PFSK-1 (cell line): Measurements from ENCODE around the gene CROT.

Source experiments
- POLR2AphosphoS5 ChIP-seq: IDR thresholded peaks from 2 replicates; pipeline ENCODE4 v1.6.1; 2012; ENCODE audit warnings: low read depth, mild to moderate bottlenecking, control low read depth, low read length, moderate library complexity
- SIN3A ChIP-seq: IDR thresholded peaks from 2 replicates; pipeline ENCODE4 v1.6.1; 2012; ENCODE audit warnings: mild to moderate bottlenecking, low read length, moderate library complexity, borderline replicate concordance; ENCODE audit not compliant: insufficient read depth
- TAF1 ChIP-seq: IDR thresholded peaks from 2 replicates; pipeline ENCODE4 v1.6.1; 2012; ENCODE audit warnings: low read length, control low read depth, borderline replicate concordance; ENCODE audit not compliant: insufficient read depth
- TF ChIP-seq, protein P1 (sequence below), 2 experiments: IDR thresholded peaks; 2 replicates each; pipeline versions ENCODE4 v1.6.1 to v1.8.0; 2011 to 2012; ENCODE audit warnings: low read depth in 2 of 2, low read length in 2 of 2, control low read depth in 1 of 2, inconsistent platforms in 1 of 2, mild to moderate bottlenecking in 1 of 2, moderate library complexity in 1 of 2; ENCODE audit not compliant: insufficient read depth in 1 of 2

DNA sequence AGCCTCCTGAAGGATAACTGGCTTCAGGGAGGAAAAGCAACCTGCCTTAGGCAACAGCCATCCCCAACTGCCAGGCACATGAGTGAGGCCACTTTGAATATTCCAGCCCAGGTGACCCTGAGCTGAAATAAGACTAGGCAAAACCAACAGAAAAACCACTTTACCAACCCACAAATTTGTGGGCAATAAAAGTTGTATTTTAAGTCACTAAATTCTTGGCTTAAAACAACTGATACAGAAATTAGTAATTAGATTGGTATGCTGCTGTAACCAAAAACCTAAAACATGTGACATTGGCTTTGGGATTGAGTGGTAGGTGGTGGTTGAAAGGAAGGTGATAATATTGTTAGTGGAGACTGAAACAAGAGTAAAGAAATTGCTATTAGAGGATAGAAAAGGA, 90.1 kb downstream of the CROT start:
- TF ChIP-seq, protein P1, sequence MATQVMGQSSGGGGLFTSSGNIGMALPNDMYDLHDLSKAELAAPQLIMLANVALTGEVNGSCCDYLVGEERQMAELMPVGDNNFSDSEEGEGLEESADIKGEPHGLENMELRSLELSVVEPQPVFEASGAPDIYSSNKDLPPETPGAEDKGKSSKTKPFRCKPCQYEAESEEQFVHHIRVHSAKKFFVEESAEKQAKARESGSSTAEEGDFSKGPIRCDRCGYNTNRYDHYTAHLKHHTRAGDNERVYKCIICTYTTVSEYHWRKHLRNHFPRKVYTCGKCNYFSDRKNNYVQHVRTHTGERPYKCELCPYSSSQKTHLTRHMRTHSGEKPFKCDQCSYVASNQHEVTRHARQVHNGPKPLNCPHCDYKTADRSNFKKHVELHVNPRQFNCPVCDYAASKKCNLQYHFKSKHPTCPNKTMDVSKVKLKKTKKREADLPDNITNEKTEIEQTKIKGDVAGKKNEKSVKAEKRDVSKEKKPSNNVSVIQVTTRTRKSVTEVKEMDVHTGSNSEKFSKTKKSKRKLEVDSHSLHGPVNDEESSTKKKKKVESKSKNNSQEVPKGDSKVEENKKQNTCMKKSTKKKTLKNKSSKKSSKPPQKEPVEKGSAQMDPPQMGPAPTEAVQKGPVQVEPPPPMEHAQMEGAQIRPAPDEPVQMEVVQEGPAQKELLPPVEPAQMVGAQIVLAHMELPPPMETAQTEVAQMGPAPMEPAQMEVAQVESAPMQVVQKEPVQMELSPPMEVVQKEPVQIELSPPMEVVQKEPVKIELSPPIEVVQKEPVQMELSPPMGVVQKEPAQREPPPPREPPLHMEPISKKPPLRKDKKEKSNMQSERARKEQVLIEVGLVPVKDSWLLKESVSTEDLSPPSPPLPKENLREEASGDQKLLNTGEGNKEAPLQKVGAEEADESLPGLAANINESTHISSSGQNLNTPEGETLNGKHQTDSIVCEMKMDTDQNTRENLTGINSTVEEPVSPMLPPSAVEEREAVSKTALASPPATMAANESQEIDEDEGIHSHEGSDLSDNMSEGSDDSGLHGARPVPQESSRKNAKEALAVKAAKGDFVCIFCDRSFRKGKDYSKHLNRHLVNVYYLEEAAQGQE (IDR thresholded peaks at IDR 0.05; ENCODE audit: insufficient read depth in 1 of 2, low read depth in 2 of 2, low read length in 2 of 2), result no peak
- no peak for TF ChIP-seq TAF1
- TF ChIP-seq POLR2AphosphoS5, result no peak
- no peak for TF ChIP-seq SIN3A
